ENCODE measurements around the gene SDC1.

Gene SDC1

GRCh38 chr2:20167356-20167755 lies 57.6 kb downstream of the SDC1 start:
- in situ Hi-C loops (cut with MboI; ENCODE audit: low pct_unique_long_range_greater_than_20kb, low sequenced_read_pairs, unreplicated experiment): no loop called here
- DNase-seq (ENCODE audit: low spot score): no peak
- TF ChIP-seq, protein P1, sequence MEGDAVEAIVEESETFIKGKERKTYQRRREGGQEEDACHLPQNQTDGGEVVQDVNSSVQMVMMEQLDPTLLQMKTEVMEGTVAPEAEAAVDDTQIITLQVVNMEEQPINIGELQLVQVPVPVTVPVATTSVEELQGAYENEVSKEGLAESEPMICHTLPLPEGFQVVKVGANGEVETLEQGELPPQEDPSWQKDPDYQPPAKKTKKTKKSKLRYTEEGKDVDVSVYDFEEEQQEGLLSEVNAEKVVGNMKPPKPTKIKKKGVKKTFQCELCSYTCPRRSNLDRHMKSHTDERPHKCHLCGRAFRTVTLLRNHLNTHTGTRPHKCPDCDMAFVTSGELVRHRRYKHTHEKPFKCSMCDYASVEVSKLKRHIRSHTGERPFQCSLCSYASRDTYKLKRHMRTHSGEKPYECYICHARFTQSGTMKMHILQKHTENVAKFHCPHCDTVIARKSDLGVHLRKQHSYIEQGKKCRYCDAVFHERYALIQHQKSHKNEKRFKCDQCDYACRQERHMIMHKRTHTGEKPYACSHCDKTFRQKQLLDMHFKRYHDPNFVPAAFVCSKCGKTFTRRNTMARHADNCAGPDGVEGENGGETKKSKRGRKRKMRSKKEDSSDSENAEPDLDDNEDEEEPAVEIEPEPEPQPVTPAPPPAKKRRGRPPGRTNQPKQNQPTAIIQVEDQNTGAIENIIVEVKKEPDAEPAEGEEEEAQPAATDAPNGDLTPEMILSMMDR (IDR thresholded peaks at IDR 0.05; ENCODE audit: extremely low read depth, insufficient read depth, missing control alignments): no peak

DNA sequence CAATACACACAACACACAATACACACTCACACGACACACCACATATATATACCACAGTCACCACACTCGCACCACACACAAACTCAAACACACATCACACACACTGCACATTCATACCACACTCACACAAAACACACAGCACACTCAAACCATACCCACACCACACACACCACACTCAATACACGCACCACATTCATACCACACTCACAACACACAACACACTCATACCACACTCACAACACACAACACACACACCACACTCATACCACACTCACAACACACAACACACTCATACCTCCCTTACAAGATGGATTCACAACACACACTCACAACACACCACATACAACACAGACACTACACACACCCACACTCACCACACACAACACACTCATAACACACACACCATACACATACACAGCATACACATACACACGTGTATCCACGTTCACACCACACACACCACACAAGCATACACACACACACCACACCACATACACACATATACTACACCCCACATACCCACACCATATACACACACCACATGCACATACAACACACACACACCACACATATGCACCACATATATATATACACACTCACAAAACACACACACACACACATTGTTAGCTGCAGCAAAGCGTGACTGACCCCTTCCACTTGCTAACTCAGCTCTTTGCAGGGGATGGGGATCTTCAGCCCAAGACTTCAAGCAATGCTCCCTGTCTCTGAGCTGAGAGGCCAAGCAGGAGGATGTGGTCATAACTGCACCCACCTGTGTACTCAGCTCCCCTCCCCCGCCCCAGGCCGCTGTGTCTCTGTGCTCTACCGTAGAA lies 59.0 kb downstream of the SDC1 start:
- DNase-seq (ENCODE audit: low spot score): peak; percentile 61
- in situ Hi-C loops (cut with MboI; ENCODE audit: low pct_unique_long_range_greater_than_20kb, low sequenced_read_pairs, unreplicated experiment): no loop called here
- TF ChIP-seq, protein P1 (IDR thresholded peaks at IDR 0.05; ENCODE audit: extremely low read depth, insufficient read depth, missing control alignments): no peak

- in situ Hi-C loops (cut with MboI; ENCODE audit: low pct_unique_long_range_greater_than_20kb, low sequenced_read_pairs, unreplicated experiment): no loop called here
- TF ChIP-seq, protein P1 (IDR thresholded peaks at IDR 0.05; ENCODE audit: extremely low read depth, insufficient read depth, missing control alignments): no peak
- DNase-seq (ENCODE audit: low spot score): no peak
Observed at GRCh38 chr2:20164734-20165478, 60.0 kb downstream of the SDC1 start.

- in situ Hi-C loops (cut with MboI; ENCODE audit: low pct_unique_long_range_greater_than_20kb, low sequenced_read_pairs, unreplicated experiment): no loop called here
- TF ChIP-seq, protein P1 (IDR thresholded peaks at IDR 0.05; ENCODE audit: extremely low read depth, insufficient read depth, missing control alignments): no peak
- no peak for DNase-seq (ENCODE audit: low spot score)
Observed at GRCh38 chr2:20164061-20164733, 60.7 kb downstream of the SDC1 start.

DNA sequence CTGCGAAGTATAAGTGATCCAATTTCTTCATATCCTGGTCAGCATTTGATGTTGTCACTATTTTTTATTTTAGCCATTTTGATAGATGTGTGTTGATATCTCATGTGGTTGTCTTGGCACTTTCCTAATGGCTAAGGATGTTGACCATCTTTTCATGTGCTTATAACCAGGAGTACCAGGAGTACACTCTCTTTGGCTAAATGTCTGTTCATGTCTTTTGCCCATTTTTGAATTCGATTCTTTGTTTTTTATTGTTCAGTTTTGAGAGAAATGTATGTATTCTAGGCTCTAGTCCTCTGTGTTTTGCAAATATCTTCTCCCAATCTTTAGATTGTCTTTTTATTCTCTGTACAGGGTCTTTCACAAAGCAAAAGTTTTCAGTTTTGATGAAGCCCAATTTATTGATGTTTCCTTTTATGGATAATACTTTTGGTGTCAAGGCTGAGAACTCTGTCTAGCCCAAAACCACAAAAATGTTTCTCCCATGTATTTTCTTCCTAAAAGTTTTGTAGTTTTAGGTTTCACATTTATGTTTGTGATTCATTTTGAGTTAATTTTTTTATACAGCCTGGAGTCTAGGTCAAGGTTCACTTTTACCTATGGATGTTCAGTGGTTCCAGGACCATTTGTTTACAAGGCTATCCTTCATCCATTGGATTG lies 65.4 kb downstream of the SDC1 start:
- TF ChIP-seq, protein P1 (IDR thresholded peaks at IDR 0.05; ENCODE audit: extremely low read depth, insufficient read depth, missing control alignments): no peak
- DNase-seq (ENCODE audit: low spot score): no peak
- in situ Hi-C loops (cut with MboI; ENCODE audit: low pct_unique_long_range_greater_than_20kb, low sequenced_read_pairs, unreplicated experiment): no loop called here
